ENCODE results near the gene JMJD8.

The JMJD8 gene

DNA sequence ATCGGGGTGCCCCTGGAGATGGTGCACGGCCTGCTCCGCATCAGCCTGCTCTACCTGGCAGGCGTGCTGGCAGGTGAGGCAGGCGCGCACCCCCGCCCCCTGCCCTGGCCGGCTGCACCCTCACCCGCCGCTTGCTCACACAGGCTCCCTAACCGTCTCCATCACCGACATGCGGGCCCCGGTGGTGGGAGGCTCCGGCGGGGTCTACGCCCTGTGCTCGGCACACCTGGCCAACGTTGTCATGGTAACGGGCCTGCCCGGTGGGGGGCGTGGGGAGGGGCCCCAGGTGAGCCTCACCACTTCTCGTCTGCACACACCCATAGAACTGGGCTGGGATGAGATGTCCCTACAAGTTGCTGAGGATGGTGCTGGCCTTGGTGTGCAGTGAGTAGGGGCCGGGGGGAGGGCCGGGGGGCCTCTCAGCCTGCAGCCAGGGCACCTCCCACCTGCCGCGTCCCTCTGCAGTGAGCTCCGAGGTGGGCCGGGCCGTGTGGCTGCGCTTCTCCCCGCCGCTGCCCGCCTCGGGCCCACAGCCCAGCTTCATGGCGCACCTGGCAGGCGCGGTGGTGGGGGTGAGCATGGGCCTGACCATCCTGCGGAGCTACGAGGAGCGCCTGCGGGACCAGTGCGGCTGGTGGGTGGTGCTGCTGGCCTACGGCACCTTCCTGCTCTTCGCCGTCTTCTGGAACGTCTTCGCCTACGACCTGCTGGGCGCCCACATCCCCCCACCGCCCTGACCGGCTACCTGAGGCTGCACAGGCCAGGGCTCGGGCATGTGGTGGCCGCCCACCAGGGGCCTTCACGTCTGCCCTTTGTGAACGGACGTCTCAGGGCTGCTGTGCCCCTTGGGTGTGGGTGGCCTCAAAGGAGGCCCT, 6.6 kb downstream of the JMJD8 start:
- DNase-seq (ENCODE audit: low read depth) = no peak

DNA sequence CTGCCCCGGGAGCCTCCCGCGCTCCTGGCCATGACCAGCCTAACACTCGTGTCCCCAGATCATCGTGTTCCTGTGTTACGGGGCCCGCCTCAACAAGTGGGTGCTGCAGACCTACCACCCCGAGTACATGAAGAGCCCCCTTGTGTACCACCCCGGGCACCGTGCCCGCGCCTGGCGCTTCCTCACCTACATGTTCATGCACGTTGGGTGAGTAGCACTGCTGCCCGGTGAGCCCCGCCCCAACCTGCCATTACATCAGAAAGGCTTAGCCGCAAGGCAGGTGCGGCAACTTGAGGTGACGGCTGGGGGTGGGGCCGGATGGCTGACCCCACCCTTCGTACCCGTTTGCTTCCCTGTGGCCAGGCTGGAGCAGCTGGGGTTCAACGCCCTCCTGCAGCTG, 7.2 kb downstream of the JMJD8 start:
- no peak for DNase-seq (ENCODE audit: low read depth)

DNA sequence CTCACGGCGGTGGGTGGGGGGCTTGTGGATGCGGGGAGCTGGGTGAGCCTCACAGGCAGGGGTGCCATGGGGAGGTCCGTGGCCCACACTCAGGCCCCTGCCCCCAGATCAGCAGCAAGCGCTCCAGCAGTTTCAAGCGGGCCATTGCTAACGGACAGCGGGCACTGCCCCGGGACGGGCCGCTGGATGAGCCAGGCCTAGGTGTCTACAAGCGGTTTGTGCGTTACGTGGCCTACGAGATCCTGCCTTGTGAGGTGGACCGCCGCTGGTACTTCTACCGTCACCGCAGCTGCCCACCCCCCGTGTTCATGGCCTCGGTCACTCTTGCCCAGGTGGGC, 7.6 kb downstream of the JMJD8 start:
- DNase-seq (ENCODE audit: low read depth) = no peak

DNA sequence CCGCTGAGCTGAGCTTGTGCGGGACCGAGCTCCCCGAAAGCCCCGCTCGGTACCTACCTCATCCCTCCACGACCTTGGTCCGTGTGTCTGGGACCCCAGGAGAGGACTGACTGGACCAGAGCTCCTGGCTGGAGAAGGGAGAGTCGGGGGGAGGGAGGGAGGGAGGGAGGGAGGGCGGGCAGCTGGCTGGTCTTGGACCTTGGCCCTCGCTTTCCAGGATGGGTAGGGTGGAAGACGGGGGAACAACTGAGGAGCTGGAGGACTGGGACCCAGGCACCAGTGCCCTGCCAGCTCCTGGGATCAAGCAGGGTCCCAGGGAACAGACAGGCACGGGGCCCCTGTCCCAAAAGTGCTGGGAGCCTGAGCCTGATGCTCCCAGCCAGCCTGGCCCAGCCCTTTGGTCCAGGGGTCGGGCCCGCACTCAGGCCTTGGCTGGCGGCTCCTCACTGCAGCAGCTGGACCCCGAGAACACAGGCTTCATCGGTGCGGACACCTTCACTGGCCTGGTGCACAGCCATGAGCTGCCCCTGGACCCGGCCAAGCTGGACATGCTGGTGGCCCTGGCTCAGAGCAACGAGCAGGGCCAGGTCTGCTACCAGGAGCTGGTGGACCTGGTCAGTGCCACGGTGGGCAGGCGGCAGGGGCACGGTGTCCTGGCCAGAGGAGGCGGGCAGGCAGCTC, 8.1 kb downstream of the JMJD8 start:
- DNase-seq (ENCODE audit: low read depth) = no peak

DNA sequence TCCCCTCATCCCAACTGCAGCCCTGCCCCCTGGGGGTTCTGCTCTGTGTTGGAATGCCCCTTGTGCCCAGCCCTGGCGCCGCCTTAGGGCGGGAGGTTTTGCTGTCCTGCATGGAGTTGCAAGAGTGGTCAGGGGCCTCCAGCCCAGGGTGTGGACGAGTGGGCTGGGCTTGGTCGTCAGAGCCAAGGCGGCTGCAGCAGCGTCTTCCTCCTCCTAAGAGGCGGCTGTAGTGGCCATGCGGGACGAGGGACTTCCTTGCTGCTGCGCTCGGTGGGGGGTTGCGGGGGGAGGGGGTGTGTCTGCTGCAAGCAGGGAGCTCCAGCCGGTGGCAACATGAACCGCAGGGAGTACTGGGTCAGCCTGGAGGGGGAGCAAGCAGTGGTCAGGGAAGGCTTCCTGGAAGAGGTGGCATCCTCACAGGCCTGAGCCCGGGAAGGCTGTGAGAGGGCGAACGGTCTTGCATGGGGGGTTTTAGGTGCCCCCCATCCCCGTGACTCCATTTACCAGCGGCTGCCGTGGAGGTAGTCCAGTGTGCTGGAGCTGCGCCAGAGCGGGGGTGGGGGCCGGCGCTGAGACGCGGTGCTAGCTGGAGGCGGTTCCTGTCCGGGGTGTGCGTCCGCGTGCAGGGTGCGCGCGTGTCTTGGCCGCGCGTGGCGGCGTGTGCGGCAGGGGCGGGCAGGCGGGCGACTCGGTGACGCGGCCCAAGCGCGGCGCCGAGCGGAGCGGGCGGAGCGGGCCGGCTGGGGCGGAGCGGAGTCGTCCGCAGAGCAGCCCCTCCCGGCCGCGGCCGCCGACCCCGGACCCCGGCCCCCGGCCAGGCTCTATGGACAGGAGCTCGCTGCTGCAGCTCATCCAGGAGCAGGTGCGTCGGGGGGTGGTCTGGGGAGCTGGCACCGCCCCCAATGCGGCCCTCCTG, 8.9 kb downstream of the JMJD8 start, which contains the start of gene RHBDL1:
TSS of gene RHBDL1 (plus strand) at position 704 of the 916 bp plus-strand sequence. CDS start at position 824, 120 bp downstream.
- DNase-seq (ENCODE audit: low read depth) = no peak

DNA sequence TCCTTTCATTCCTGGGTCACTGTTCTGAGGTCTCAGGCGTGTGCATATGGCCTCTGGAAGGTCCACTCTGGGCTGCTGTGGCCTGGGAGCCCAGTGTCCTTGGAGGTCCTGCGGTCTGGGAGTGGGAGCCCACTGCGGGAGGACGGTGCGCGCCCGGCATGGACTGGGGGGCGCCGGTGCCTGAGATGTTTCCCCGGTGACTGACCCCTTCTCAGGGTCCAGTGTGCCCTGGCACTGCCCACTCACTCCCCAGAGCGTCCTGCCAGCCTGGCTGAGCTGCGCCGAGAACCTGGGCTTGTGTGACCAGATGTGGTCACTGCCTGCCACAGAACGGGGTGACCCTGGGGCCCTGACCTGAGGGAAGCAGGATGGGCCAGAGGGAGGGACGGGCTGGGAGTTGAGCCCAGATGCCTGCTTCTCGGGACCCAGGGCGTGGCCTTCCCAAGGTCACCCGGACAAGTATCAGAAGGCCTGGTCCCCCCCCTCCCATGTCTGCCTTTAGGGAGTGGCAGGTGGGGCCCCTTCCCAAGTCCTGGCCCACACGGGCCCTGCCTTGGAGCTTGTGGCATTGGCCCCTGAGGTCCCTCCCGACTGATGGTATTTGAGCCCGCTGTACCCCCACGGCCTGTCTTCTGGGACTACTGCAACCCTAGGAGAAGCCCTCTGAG, 9.8 kb downstream of the JMJD8 start:
- DNase-seq (ENCODE audit: low read depth) = no peak

DNA sequence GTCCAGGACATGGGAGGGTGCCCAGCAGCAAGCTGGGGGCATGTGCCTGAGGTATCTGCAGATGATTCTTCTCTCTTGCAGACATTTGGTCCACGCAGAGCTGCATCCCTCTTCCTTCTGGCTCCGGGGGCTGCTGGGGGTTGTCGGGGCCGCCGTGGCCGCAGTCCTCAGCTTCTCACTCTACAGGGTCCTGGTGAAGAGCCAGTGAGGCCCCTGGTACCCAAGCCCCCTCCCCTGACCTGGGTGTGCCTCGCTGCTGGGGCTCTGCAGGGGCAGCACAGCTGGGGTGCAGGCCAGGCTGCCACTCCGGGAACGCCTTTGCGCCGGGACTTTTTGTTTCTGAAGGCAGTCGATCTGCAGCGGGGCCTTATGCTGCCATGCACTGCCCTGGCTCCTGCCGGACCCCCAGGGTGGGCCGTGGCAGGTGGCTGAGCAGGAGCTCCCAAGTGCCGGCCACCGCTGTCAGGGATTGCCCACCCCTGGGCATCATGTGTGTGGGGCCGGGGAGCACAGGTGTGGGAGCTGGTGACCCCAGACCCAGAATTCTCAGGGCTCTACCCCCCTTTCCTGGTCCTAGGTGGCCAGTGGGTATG, 10.6 kb downstream of the JMJD8 start:
- no peak for DNase-seq (ENCODE audit: low read depth)

DNA sequence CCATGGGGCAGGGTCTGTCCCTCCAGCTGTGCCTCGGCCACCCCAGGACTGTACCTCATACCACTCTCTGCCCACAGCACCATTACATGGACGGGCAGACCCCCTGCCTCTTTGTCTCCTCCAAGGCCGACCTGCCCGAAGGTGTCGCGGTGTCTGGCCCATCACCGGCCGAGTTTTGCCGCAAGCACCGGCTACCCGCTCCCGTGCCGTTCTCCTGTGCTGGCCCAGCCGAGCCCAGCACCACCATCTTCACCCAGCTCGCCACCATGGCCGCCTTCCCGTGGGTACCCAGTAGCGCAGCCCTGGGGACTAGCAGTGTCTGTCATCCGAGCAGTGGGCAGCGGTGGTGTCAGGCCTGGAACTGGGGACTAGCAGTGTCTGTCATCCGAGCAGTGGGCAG, 11.3 kb downstream of the JMJD8 start:
- DNase-seq (ENCODE audit: low read depth) = no peak

DNA sequence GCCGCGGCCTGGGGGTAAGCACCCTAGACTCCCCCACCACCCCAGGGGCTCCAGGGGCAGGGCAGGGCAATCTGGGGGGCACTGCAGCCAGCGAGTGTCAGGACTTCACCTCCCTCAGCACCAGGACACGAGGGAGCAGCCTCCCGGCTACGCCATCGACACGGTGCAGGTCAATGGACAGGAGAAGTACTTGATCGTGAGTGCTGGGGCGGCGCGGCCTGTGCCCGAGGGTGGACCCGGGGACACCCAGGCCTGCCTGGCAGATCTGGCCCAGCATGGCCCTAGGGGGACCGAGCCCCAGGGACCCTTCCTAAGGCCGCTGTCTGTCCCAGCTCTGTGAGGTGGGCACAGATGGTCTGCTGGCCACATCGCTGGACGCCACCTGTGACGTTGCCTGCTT, 11.8 kb downstream of the JMJD8 start:
- DNase-seq (ENCODE audit: low read depth) = no peak

DNA sequence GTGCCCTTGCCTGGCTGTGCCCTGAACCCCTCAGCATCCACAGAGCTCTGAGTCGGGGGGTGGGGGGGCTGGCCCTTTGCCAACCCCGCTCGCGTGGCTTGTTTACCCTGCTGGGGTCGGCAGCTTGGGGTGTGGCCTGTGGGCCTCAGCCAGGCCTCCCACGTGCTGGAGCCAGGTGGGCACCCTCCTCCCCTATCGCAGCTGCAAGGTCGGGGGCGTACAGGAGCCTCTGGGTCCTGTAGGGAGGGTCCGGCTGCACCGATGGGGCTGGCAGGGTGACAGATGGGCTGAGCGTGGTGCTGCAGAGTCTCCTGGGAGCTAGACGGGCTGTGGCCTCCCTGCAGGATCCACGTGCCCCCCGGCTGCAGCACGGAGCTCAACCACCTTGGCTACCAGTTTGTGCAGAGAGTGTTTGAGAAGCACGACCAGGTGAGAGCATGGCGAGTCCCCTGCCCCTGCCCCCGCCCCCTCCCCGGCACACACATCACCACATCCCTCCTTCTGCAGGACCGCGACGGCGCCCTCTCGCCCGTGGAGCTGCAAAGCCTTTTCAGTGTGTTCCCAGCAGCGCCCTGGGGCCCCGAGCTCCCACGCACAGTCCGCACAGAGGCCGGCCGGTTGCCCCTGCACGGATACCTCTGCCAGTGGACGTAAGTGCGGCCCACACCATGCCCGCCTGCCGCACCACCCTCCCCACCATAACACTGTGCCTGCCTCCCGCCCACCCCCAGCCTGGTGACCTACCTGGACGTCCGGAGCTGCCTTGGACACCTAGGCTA, 12.6 kb downstream of the JMJD8 start:
- no peak for DNase-seq (ENCODE audit: low read depth)

DNA sequence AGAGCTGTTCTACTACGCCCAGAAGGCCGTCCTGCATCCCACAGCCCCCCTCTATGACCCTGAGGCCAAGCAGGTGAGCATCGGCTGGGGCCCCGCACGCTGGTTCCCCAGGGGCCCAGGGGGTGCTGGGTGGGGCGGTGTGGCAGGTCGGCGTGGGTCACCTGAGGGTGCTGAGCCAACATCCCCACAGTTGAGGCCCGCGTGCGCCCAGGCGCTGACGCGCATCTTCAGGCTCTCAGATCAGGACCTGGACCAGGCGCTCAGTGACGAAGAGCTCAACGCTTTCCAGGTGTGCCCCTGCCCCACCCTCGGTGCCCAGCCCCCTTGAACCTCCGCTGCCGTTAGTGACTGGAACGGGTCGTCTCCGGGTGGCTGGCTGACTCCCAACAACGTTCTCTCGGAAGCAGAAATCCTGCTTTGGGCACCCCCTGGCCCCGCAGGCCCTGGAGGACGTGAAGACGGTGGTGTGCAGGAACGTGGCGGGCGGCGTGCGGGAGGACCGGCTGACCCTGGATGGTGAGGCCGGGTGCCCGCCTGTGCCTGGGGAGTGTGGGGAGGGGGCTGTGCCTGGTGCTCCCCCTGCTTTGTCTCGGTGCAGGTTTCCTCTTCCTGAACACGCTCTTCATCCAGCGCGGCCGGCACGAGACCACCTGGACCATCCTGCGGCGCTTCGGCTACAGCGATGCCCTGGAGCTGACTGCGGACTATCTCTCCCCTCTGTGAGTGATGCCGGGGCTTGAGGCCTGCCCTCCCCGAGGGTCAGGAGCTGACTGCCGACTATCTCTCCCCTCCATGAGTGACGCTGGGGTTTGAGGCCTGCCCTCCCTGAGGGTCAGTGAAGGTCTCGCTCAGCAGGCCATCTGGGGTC, 13.4 kb downstream of the JMJD8 start:
- no peak for DNase-seq (ENCODE audit: low read depth)

DNA sequence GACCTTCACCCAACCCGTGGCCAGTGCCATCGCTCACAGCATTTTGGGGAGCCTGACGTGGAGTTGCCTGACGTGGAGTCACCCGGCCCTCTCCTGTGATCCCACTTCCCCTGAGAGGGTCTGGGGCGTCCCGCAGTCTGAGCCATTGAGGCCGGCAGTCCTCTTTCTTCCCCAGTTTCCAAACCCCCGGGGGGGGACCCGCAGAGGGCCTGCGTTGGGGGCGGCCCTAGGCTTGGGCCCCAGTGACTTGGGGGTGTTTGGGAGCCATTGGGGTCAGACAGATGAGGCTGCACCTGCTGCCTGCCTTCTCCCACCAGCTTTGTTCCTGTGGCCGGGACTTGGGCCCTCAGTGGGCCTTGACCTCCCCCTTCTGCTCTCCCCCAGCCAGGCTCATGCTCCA, 14.5 kb downstream of the JMJD8 start:
- DNase-seq (ENCODE audit: low read depth) = no peak

DNA sequence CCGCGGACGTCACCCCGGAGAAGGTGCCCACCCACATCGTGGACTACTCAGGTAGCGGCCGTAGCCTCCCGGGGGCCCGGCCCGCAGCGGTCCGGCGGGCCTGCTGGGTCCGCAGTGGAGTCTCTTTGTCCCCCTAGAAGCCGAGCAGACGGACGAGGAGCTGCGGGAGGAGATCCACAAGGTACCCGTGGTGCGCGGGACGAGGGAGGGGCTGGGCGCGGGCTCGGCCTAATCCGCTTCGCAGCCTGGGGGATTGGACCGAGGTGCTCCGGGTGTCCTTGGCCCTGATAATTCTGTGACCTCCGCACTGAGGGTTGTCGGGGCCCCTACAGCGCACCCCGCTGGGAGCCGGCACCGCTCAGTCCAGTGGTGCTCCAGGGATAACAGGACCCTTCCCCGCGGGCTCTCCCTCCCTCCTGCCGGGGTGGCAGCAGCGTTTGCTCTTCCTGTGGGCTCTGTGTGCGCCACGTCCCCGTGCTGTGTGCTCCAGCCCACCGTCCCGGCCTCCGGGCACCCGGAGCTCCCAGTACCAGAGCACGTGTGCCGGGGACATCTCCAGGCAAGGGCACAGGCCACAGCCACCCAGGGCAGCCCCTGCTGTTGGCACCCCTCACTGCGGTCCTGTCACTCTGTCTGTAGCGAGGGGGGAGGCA, 15.5 kb downstream of the JMJD8 start:
- no peak for DNase-seq (ENCODE audit: low read depth)

DNA sequence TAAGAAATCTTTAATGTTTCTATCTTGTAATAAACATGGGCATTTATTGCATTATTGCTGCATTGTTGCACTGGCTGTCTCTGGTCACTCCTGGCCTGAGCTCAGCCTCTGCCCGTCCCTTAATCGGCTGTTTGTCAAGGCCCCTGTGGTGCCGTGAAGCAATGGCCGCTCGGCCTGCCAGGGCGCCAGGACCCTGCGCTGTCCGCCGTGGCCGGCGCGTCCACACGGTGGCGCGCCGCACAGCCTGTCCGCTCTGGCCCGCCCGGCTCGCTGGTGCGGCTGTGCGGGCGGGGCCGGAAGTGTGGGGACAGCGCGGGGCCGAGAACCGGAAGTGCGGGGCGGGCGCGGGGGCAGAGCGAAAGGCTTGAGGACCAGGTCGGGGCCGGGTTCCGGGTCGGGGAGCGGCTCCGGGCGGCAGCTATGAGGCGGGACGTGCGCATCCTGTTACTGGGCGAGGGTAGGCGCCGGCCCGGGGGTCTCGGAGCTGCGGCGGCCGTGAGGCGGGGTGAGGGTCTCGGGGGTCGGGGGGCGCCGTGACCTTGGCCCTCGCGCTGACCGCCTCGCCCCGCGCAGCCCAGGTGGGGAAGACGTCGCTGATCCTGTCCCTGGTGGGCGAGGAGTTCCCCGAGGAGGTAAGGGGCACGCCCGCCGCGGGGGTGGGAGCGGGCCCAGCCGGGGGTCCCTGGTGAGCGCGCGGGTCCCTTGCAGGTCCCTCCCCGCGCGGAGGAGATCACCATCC, 16.2 kb downstream of the JMJD8 start, which contains the start of gene RHOT2:
TSS of gene RHOT2 (plus strand) at position 353 of the 739 bp plus-strand sequence. CDS start at position 421, 68 bp downstream.
- no peak for DNase-seq (ENCODE audit: low read depth)

DNA sequence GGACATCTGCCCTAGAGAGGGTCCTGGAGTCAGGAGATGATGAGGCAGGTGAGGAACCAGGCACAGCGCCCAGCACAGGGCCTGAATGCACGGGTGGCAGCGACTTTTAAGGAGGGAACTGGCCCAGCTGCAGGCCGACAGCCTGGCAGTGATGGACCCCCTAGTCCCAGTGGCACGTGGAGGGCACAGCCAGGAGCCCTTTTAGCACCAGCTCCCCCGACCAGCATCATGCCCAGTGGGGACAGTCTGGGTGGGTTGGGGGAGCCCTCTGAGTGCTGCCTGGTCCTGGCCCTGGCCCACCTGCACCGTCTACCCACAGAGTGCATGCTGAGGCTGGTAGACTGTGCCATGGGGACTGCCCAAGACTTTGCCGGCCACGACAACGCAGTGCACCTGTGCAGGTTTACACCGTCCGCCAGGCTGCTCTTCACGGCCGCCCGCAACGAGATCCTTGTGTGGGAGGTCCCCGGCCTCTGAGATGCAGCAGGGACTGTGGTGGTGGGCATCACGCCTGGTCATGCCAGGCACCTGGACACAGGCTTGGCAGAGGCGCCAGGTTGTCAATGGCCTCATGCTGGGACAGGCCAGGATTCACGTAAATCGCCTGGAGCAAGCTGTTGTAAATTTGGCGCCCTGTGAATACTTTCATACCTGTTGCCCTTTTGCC, 16.9 kb downstream of the JMJD8 start:
- DNase-seq (ENCODE audit: low read depth) = no peak

DNA sequence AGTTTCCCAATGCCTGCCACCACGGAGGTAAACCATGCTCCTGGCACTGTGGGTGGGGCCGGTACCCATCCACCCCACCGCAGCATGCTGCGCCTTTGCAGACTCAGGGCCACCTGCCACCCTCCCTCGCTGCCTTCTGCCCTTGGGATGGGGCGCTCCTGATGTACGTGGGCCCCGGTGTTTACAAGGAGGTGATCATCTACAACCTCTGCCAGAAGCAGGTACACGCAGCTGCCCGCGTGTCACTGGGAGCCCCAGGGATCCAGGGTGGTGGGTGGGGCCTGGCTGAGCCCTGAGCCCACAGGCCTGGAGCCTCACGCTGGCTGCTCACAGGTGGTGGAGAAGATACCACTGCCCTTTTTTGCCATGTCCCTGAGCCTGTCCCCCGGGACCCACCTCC, 17.6 kb downstream of the JMJD8 start:
- DNase-seq (ENCODE audit: low read depth) = no peak

DNA sequence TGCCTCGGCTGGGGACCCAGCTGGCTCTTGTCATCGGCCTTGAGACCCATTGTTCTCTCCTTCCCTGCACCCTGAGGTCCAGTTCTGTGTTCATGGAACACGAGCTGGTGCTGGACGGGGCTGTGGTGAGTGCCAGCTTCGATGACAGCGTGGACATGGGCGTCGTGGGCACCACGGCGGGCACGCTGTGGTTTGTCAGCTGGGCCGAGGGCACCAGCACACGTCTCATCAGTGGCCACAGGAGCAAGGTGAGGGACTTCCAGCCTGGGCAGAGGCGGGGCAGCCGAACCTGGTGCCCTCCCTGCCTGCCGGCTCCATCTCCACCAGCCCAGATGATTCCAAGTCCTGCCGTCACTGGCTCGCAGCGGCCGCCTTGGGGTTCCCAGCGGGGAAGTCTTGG, 21.5 kb downstream of the JMJD8 start:
- no peak for DNase-seq (ENCODE audit: low read depth)

DNA sequence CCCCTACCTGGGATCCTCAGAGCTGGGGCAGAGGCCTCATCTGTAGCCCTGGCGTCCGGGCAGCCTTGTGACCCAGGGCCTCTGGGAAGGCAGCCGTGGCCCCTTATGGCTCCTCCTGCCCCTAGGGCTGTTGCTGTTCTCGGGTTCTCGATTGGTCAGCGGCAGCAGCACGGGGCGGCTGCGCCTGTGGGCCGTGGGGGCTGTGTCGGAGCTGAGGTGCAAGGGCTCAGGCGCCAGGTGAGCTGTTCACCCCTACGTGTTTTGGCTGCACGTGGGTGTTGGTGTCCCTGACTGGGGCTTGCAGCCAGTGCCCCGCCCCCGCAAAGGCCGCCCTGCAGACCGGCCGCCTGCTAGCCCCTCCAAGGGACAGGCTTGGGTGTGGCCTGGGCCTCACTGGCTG, 22.0 kb downstream of the JMJD8 start:
- no peak for DNase-seq (ENCODE audit: low read depth)
